Left hindlimb (tissue), 1 donor: Measurements from ENCODE around the gene EIF2AK2.

Source experiments
- DNase-seq: peaks from one replicate; pipeline ENCODE4 v3.0.0-alpha.2; 2018

EIF2AK2 gene

GRCh38 chr2:37168217-37168981 is 11.6 kb upstream of the EIF2AK2 start:
- DNase-seq: no peak

GRCh38 chr2:37167636-37168180 is 10.9 kb upstream of the EIF2AK2 start:
- no peak for DNase-seq

DNA sequence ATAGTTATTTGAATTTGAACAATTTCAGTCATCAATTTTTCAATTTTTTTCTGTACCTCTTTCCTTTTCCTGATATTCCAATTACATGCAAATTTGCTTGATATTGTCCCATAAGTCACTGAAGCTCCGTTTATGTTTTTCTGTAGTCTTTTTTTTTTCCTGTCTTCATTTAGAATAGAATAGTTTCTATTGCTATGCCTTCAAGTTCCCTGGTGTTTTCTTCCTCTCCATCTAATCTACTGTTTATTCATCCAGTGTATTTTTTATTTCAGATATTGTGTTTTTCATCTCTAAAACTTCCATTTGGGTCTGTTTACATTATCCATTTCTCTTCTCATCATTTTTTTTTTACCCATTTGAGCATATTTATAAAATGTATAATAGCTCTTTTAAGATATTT is 8.0 kb upstream of the EIF2AK2 start:
- DNase-seq: no peak

- peak; percentile 54 for DNase-seq
These were observed 516 bp downstream of the EIF2AK2 start for GRCh38 chr2:37156071-37156856.

DNA sequence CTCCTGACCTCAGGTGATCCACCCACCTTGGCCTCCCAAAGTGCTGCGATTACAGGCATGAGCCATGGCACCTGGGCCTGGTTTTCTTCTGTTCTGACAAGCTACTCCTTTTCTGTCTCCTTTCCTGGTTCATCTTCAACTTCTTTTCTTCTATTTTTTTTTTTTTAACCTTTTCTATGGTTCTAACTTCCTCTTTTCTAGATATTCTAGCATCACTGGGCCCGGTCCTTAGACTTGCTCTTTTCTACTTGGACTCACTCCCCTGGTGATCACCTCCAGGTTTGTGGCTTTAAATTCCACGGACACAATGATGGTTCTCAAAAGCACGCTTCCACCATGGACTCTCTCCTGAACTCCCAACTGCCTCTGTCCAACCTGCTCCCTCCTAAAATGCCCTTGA is 2.0 kb downstream of the EIF2AK2 start:
- DNase-seq: no peak

DNA sequence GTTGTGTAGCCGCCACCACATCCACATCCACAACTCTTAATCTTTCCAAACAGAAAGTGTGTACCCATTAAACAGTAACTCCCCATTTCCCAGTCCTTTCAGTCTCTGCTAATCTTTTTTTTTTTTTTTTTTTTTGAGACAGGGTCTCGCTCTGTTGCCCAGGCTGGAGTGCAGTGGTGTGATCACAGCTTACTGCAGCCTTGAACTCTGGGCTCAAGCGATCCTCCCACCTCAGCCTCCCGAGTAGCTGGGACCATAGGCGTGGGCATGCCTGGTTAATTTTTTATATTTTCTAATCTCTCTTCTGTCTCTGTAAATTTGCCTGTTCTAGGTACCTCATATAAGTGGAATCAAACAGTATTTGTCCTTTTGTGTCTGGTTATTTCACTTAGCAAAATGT is 3.6 kb downstream of the EIF2AK2 start:
- DNase-seq: no peak

DNA sequence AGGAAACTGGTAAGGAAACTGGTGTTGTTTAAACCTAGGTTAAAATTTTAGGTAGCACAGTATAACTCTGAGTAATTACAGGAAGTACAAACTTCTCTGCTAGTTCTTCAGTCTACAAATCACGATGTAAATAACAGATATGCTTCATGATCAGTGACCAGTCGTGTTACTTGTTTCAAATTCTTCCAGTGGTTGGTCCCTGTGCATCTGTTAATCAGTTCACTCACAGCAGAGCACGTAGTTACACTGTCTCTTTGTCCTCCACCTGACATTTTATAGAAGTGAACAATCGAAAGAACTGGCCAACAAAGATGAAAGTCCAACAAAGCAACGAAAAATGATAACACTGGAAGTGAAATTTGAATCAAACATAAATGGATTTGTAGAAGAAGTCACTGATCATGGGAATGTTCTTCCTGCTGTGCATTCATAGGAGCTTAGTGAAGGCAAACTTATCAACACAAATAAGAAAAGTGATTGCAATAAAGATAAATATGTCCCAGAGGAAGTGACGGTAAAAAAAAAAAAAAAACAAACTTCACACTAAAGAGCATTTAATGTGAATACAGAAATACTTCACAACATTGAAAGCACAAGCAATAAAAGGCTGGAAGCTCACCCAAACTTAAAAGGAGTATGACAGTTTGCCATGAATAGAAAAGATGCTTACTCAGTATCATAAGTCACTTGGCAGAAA is 7.0 kb downstream of the EIF2AK2 start:
- no peak for DNase-seq

DNA sequence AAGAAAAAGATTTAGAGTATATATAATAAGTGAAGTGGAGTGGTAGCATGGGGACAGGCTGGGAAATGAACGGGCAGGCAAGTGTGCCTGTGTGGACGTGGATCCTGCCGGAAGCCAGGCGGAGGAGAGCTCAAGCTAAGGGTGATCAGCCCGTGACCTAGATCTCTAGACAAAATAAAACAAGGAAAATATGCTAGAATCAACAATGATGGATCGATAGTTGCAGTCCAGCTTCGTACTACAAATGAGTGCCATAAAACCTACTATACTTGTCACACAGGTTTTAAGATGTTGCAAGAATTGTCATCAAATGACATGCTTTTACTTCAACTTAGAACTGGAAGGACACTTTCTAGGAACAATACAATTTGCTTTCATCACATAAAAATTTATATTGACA is 8.5 kb downstream of the EIF2AK2 start:
- DNase-seq: no peak

- no peak for DNase-seq
These were observed 10.7 kb downstream of the EIF2AK2 start for GRCh38 chr2:37146062-37146461.

DNA sequence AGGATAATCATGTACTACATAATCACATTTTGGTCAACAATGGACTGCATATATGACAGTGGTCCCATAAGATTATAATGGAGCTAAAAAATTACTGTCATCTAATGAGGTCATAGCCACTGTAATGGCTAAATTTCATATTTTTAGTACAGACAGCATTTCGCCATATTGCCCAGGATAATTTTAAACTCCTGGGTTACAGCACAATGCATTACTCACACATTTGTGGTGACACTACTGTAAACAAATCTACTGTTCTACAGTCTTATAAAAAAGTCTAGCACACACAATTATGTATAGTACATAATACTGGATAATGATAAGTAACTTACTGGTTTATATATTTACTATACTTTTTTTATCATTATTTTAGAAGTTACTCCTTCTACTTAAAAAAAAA is 12.8 kb downstream of the EIF2AK2 start:
- DNase-seq: no peak

- DNase-seq: no peak
These were observed 14.2 kb downstream of the EIF2AK2 start for GRCh38 chr2:37142546-37142945.

DNA sequence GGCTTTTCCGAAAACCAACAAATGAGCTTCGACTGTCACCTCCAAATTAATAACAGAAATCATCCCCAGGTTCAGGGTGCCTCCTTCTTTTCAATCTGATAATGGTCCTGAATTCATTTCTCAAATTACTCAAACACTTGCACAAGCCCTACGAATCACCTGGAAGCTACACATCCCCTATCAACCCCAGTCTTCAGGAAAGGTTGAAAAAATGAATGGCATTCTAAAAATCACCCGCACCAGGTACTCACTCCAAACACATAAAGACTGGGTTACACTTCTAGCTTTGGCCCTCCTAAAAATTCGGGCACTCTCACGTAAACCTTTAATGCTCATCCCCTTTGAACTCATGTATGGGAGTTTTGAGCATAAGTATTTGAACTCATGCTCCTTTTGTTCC is 23.9 kb downstream of the EIF2AK2 start:
- DNase-seq: no peak

DNA sequence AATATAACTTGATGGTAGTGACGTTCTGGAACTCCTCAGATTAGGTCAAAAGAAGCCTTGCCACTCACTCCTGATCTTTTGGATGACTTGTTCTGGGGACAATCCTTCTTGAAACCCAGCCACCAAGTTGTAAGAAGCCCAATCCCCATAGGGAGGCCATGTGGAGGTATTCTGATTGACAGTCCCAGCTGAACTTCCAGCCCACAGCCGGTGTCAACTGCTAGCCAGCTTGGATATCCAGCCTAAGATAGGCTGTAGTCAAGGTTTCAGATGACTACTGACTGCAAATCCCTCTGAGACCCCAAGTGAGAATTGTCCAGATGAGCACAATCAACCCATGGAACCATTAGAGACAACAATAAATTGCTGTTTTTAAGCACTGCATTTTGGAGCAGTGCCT is 31.4 kb downstream of the EIF2AK2 start:
- DNase-seq: peak; percentile 42

GRCh38 chr2:37119157-37119556 is 37.6 kb downstream of the EIF2AK2 start:
- DNase-seq: no peak

GRCh38 chr2:37117566-37117965 is 39.2 kb downstream of the EIF2AK2 start:
- no peak for DNase-seq

GRCh38 chr2:37111958-37112357 is 44.8 kb downstream of the EIF2AK2 start:
- no peak for DNase-seq

DNA sequence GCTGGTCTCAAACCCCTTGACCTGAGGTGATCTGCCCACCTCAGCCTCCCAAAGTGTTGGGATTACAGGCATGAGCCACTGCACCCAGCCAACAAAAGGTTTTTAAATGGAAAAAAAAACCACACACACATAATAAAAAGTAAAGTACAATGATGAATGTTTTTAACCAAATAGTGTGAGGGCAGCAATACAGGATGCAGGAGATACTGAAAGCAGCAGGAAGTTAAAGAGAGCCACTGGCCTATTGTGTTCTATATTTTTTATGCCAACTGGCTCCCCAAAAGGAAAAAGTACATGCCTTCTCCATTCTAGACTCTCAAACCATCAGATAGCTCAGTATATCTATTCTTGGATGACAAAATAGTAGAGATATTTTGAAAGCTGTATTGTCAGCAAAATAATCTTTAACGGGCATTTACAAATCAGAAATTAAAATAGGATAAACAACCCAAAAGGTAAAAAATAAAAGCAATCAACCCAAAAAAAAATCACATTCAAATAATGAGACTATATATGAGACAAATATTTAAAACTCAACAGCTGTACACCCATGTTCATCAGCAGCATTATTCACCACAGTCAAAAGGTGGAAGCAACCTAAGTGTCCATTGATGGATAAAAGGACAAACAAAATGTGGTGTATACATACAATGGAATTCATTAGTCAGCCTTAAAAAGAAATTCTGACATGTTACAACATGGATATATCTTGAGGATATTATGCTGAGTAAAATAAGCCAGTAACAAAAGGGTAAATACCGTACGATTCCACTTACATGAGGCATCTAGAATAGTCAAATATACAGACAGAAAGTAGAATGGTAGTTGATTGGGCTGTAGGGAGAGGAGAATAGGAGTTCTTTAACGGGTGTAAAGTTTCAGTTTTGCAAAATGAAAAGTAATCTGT is 46.2 kb downstream of the EIF2AK2 start:
- no peak for DNase-seq

GRCh38 chr2:37109523-37109922 is 47.3 kb downstream of the EIF2AK2 start:
- no peak for DNase-seq

DNA sequence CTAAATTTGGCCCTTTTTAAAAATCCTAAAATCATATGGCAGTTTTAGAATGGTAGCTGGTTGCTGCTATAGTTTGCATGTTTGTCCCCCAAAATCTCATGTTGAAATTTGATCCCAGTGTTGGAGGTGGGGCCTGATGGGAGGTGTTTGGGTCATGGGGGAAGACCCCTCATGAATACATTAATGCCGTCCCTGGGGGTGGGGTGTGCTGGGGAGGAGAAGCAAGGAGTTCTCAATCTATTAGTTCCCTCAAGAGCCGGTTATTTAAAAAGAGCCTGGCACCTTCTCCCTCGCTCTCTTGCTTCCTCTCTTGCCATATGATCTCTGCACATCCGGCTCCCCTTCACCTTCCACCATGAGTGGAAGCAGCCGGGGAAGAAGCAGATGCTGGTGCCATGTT is 51.6 kb downstream of the EIF2AK2 start:
- DNase-seq: no peak

DNA sequence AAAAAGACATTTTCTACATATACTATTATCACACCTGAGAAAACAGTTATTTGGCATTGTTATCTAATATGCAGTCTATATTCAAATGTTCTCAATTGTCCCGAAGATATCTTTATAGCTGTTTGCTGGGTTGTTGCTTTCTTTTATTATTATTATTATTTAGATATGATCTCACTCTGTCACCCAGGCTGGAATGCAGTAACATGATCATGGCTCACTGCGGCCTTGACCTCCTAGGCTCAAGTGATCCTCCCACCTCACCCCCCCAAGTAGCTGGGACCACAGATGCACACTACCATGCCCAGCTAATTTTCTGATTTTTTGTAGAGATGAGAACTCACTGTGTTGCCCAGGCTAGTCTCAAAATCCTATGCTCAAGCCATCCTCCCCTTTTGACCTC is 52.6 kb downstream of the EIF2AK2 start:
- no peak for DNase-seq

DNA sequence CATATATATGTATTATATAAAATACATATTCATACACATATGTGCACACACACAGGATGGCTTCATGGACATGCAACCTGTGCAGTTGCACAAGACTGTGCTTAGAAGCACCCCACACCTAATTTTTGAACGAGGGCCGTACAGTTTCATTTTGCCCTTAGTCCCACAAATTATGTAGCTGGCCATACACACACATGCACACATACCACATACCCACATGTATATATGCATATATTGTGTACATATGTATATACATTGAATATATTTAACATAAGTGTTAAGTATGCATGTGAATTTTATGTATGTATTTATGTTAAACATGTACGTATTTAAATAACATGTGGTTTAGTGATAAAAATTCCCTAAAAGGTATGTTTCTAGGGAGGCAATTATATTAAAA is 54.2 kb downstream of the EIF2AK2 start:
- no peak for DNase-seq

DNA sequence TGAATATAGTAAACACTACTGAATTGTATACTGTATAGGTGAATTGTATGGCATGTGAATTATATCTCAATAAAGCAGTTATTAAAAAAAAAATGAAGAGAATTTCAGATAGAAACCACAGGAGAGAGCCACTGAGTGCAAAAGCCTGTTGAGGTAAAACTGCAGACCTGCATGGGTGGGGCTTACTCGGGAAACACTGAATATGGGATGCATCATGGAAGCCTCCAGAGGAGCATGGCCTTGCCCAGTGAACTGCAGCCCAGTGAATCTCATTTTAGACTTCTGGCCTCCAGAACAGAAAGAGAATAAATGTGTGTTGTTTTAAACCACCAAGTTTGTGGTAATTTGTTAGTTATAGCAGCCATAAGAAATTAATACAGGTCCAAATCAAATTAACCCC is 56.7 kb downstream of the EIF2AK2 start:
- no peak for DNase-seq
